ENCODE results near the gene SSTR3.

The SSTR3 gene

GRCh38 chr22:37164505-37164887 lies 47.8 kb downstream of the SSTR3 start:
- Histone ChIP-seq H3K27me3 (ENCODE audit: control insufficient read depth in 1 of 2, insufficient read depth in 2 of 2, low read length in 2 of 2) (no peaks in the 10 kb centered on the region), H3K27ac (ENCODE audit: low read depth, low read length) (no peak overlapping the region), H3K9me3 (ENCODE audit: control insufficient read depth in 1 of 2, low read length in 2 of 2) (peaks cover 0 to 4% of the 10 kb centered on the region in 2 donors), H3K36me3 (ENCODE audit: control insufficient read depth in 1 of 2, insufficient read depth in 2 of 2, low read length in 2 of 2) (no peaks in the 10 kb centered on the region), H3K9ac (ENCODE audit: low read depth in 1 of 2, low read length in 2 of 2) (no peak overlapping the region), H3K4me3 (ENCODE audit: low read depth in 1 of 2, low read length in 2 of 2) (no peak overlapping the region), H3K4me1 (ENCODE audit: control insufficient read depth in 1 of 2, insufficient read depth in 2 of 2, low read length in 2 of 2) (peaks cover 22 to 47% of the 10 kb centered on the region in 2 donors)

- Histone ChIP-seq H3K36me3 (ENCODE audit: control insufficient read depth in 1 of 2, insufficient read depth in 2 of 2, low read length in 2 of 2) (no peaks in the 10 kb centered on the region), H3K4me1 (ENCODE audit: control insufficient read depth in 1 of 2, insufficient read depth in 2 of 2, low read length in 2 of 2) (peaks cover 22 to 47% of the 10 kb centered on the region in 2 donors), H3K27ac (ENCODE audit: low read depth, low read length) (no peak overlapping the region), H3K27me3 (ENCODE audit: control insufficient read depth in 1 of 2, insufficient read depth in 2 of 2, low read length in 2 of 2) (no peaks in the 10 kb centered on the region), H3K9me3 (ENCODE audit: control insufficient read depth in 1 of 2, low read length in 2 of 2) (peaks cover 0 to 4% of the 10 kb centered on the region in 2 donors), H3K9ac (ENCODE audit: low read depth in 1 of 2, low read length in 2 of 2) (no peak overlapping the region), H3K4me3 (ENCODE audit: low read depth in 1 of 2, low read length in 2 of 2) (no peak overlapping the region)
Observed at GRCh38 chr22:37163575-37164504, 48.4 kb downstream of the SSTR3 start.

GRCh38 chr22:37163096-37163489 lies 49.2 kb downstream of the SSTR3 start:
- no peaks in the 10 kb centered on the region for H3K36me3 ChIP-seq (ENCODE audit: control insufficient read depth in 1 of 2, insufficient read depth in 2 of 2, low read length in 2 of 2)
- no peak overlapping the region for H3K27ac ChIP-seq (ENCODE audit: low read depth, low read length)
- H3K9me3 ChIP-seq (ENCODE audit: control insufficient read depth in 1 of 2, low read length in 2 of 2): peaks cover 0 to 4% of the 10 kb centered on the region in 2 donors
- peak overlapping the region in 1 of 2 donors; percentile 47 for H3K9ac ChIP-seq (ENCODE audit: low read depth in 1 of 2, low read length in 2 of 2)
- no peak overlapping the region for H3K4me3 ChIP-seq (ENCODE audit: low read depth in 1 of 2, low read length in 2 of 2)
- H3K4me1 ChIP-seq (ENCODE audit: control insufficient read depth in 1 of 2, insufficient read depth in 2 of 2, low read length in 2 of 2): peaks cover 15 to 39% of the 10 kb centered on the region in 2 donors
- no peaks in the 10 kb centered on the region for H3K27me3 ChIP-seq (ENCODE audit: control insufficient read depth in 1 of 2, insufficient read depth in 2 of 2, low read length in 2 of 2)

GRCh38 chr22:37162221-37163095 lies 49.8 kb downstream of the SSTR3 start:
- Histone ChIP-seq H3K4me1 (ENCODE audit: control insufficient read depth in 1 of 2, insufficient read depth in 2 of 2, low read length in 2 of 2) (peaks cover 9 to 33% of the 10 kb centered on the region in 2 donors), H3K9me3 (ENCODE audit: control insufficient read depth in 1 of 2, low read length in 2 of 2) (peaks cover 0 to 4% of the 10 kb centered on the region in 2 donors), H3K36me3 (ENCODE audit: control insufficient read depth in 1 of 2, insufficient read depth in 2 of 2, low read length in 2 of 2) (no peaks in the 10 kb centered on the region), H3K9ac (ENCODE audit: low read depth in 1 of 2, low read length in 2 of 2) (peak overlapping the region in 1 of 2 donors; percentile 47), H3K27me3 (ENCODE audit: control insufficient read depth in 1 of 2, insufficient read depth in 2 of 2, low read length in 2 of 2) (no peaks in the 10 kb centered on the region), H3K27ac (ENCODE audit: low read depth, low read length) (no peak overlapping the region), H3K4me3 (ENCODE audit: low read depth in 1 of 2, low read length in 2 of 2) (no peak overlapping the region)

GRCh38 chr22:37161443-37161842 lies 50.8 kb downstream of the SSTR3 start:
- peaks cover 0 to 4% of the 10 kb centered on the region in 2 donors for H3K9me3 ChIP-seq (ENCODE audit: control insufficient read depth in 1 of 2, low read length in 2 of 2)
- no peaks in the 10 kb centered on the region for H3K27me3 ChIP-seq (ENCODE audit: control insufficient read depth in 1 of 2, insufficient read depth in 2 of 2, low read length in 2 of 2)
- no peak overlapping the region for H3K9ac ChIP-seq (ENCODE audit: low read depth in 1 of 2, low read length in 2 of 2)
- no peak overlapping the region for H3K4me3 ChIP-seq (ENCODE audit: low read depth in 1 of 2, low read length in 2 of 2)
- no peak overlapping the region for H3K27ac ChIP-seq (ENCODE audit: low read depth, low read length)
- peaks cover 0 to 24% of the 10 kb centered on the region in 2 donors for H3K4me1 ChIP-seq (ENCODE audit: control insufficient read depth in 1 of 2, insufficient read depth in 2 of 2, low read length in 2 of 2)
- no peaks in the 10 kb centered on the region for H3K36me3 ChIP-seq (ENCODE audit: control insufficient read depth in 1 of 2, insufficient read depth in 2 of 2, low read length in 2 of 2)

GRCh38 chr22:37160027-37160426 lies 52.2 kb downstream of the SSTR3 start:
- Histone ChIP-seq H3K4me3 (ENCODE audit: low read depth in 1 of 2, low read length in 2 of 2) (no peak overlapping the region), H3K9ac (ENCODE audit: low read depth in 1 of 2, low read length in 2 of 2) (no peak overlapping the region), H3K4me1 (ENCODE audit: control insufficient read depth in 1 of 2, insufficient read depth in 2 of 2, low read length in 2 of 2) (peaks cover 0 to 24% of the 10 kb centered on the region in 2 donors), H3K36me3 (ENCODE audit: control insufficient read depth in 1 of 2, insufficient read depth in 2 of 2, low read length in 2 of 2) (no peaks in the 10 kb centered on the region), H3K27ac (ENCODE audit: low read depth, low read length) (no peak overlapping the region), H3K9me3 (ENCODE audit: control insufficient read depth in 1 of 2, low read length in 2 of 2) (peaks cover 0 to 4% of the 10 kb centered on the region in 2 donors), H3K27me3 (ENCODE audit: control insufficient read depth in 1 of 2, insufficient read depth in 2 of 2, low read length in 2 of 2) (no peaks in the 10 kb centered on the region)

GRCh38 chr22:37158963-37159290 lies 53.4 kb downstream of the SSTR3 start:
- H3K9me3 ChIP-seq (ENCODE audit: control insufficient read depth in 1 of 2, low read length in 2 of 2): peaks cover 0 to 4% of the 10 kb centered on the region in 2 donors
- H3K9ac ChIP-seq (ENCODE audit: low read depth in 1 of 2, low read length in 2 of 2): no peak overlapping the region
- H3K4me1 ChIP-seq (ENCODE audit: control insufficient read depth in 1 of 2, insufficient read depth in 2 of 2, low read length in 2 of 2): peaks cover 0 to 17% of the 10 kb centered on the region in 2 donors
- no peaks in the 10 kb centered on the region for H3K27me3 ChIP-seq (ENCODE audit: control insufficient read depth in 1 of 2, insufficient read depth in 2 of 2, low read length in 2 of 2)
- no peak overlapping the region for H3K4me3 ChIP-seq (ENCODE audit: low read depth in 1 of 2, low read length in 2 of 2)
- no peaks in the 10 kb centered on the region for H3K36me3 ChIP-seq (ENCODE audit: control insufficient read depth in 1 of 2, insufficient read depth in 2 of 2, low read length in 2 of 2)
- no peak overlapping the region for H3K27ac ChIP-seq (ENCODE audit: low read depth, low read length)

- H3K4me3 ChIP-seq (ENCODE audit: low read depth in 1 of 2, low read length in 2 of 2): no peak overlapping the region
- no peaks in the 10 kb centered on the region for H3K27me3 ChIP-seq (ENCODE audit: control insufficient read depth in 1 of 2, insufficient read depth in 2 of 2, low read length in 2 of 2)
- no peak overlapping the region for H3K27ac ChIP-seq (ENCODE audit: low read depth, low read length)
- H3K36me3 ChIP-seq (ENCODE audit: control insufficient read depth in 1 of 2, insufficient read depth in 2 of 2, low read length in 2 of 2): no peaks in the 10 kb centered on the region
- peaks cover 0 to 6% of the 10 kb centered on the region in 2 donors for H3K4me1 ChIP-seq (ENCODE audit: control insufficient read depth in 1 of 2, insufficient read depth in 2 of 2, low read length in 2 of 2)
- no peak overlapping the region for H3K9ac ChIP-seq (ENCODE audit: low read depth in 1 of 2, low read length in 2 of 2)
- H3K9me3 ChIP-seq (ENCODE audit: control insufficient read depth in 1 of 2, low read length in 2 of 2): peaks cover 0 to 4% of the 10 kb centered on the region in 2 donors
Observed at GRCh38 chr22:37157516-37158285, 54.6 kb downstream of the SSTR3 start.

GRCh38 chr22:37156686-37157435 lies 55.4 kb downstream of the SSTR3 start:
- H3K4me3 ChIP-seq (ENCODE audit: low read depth in 1 of 2, low read length in 2 of 2): no peak overlapping the region
- no peaks in the 10 kb centered on the region for H3K27me3 ChIP-seq (ENCODE audit: control insufficient read depth in 1 of 2, insufficient read depth in 2 of 2, low read length in 2 of 2)
- H3K9me3 ChIP-seq (ENCODE audit: control insufficient read depth in 1 of 2, low read length in 2 of 2): peaks cover 0 to 4% of the 10 kb centered on the region in 2 donors
- H3K9ac ChIP-seq (ENCODE audit: low read depth in 1 of 2, low read length in 2 of 2): no peak overlapping the region
- no peak overlapping the region for H3K27ac ChIP-seq (ENCODE audit: low read depth, low read length)
- H3K36me3 ChIP-seq (ENCODE audit: control insufficient read depth in 1 of 2, insufficient read depth in 2 of 2, low read length in 2 of 2): no peaks in the 10 kb centered on the region
- no peaks in the 10 kb centered on the region for H3K4me1 ChIP-seq (ENCODE audit: control insufficient read depth in 1 of 2, insufficient read depth in 2 of 2, low read length in 2 of 2)

All from duodenal mucosa (tissue), 2 donors.